K562 (cell line): Measurements from ENCODE around the gene XPO4. TPM values are rescaled to one million over a fixed set of nuclear protein-coding genes. Genes with fewer than 3 reads are reported as not detected.

Source experiments
- ATAC-seq: fragments of 200-7000 bp; cut with Tn5 transposase; 3 replicates; pipeline ENCODE4 v1.9.1; 2020; ENCODE audit warnings: moderate library complexity
- BruUV-seq: library from RNA; stranded (reverse); fragments of 400-500 nt; replicated peaks from 2 replicates; lab custom pipeline; 2021; lab: Mats Ljungman, UMichigan
- CTCF ChIA-PET: fragments of 300-600 bp; formaldehyde crosslinking; extraction: SDS; loops from one replicate; lab custom pipeline; 2021; ENCODE audit warnings: low intra/inter-chr PET ratio; lab: Yijun Ruan, JAX
- POLR2A ChIA-PET: fragments of 300-600, 350-650 bp; sonication (Branson Sonifier 250); formaldehyde crosslinking; extraction: SDS; loops from one replicate; lab custom pipeline; 2021; ENCODE audit warnings: antibody characterized with exemption, inconsistent platforms; lab: Yijun Ruan, JAX
- DNase-seq, 4 experiments: peaks; one replicate each; pipeline versions ENCODE4 v3.0.0 to v3.0.0-alpha.2; 2011 to 2018; ENCODE audit warnings: low spot score in 3 of 4, mixed read lengths in 3 of 4; ENCODE audit errors: extremely low read depth in 1 of 4
- FAIRE-seq: peaks from 2 replicates; lab custom pipeline; 2011; peaks lifted over from hg19 to GRCh38; lab: Jason Lieb, UNC
- H2AFZ ChIP-seq: 2 replicates; pipeline ENCODE4 v1.6.0; 2011; ENCODE audit warnings: low read depth, low read length, control low read depth, inconsistent platforms
- H3K27ac ChIP-seq: fragments of 200-600 bp; 3 replicates; pipeline ENCODE4 v1.8.0; 2011; ENCODE audit warnings: low read depth, mild to moderate bottlenecking, control low read depth, inconsistent platforms, low read length, moderate library complexity, mixed read lengths; ENCODE audit errors: extremely low read depth
- H3K27me3 ChIP-seq, 2 experiments: fragments of 300-600 bp in 1 of 2; 2 replicates in 1 of 2; 3 replicates in 1 of 2; pipeline versions ENCODE4 v1.6.0 to v1.8.0; 2011; ENCODE audit warnings: inconsistent platforms in 2 of 2, low read length in 2 of 2, mild to moderate bottlenecking in 1 of 2, mixed read lengths in 1 of 2, moderate library complexity in 1 of 2; ENCODE audit not compliant: control insufficient read depth in 2 of 2, insufficient read depth in 2 of 2
- H3K36me3 ChIP-seq: fragments of 300-600 bp; 3 replicates; pipeline ENCODE4 v1.8.0; 2011; ENCODE audit warnings: mild to moderate bottlenecking, low read length, inconsistent platforms; ENCODE audit not compliant: control insufficient read depth, insufficient read depth
- H3K4me1 ChIP-seq, 2 experiments: fragments of 200-600 bp in 1 of 2; replicated peaks in 1 of 2; 2 replicates in 1 of 2; 3 replicates in 1 of 2; pipeline versions ENCODE4 v1.5.1 to v1.8.0; 2011; ENCODE audit warnings: inconsistent platforms in 2 of 2, low read length in 2 of 2, mild to moderate bottlenecking in 1 of 2, mixed read lengths in 1 of 2, moderate library complexity in 1 of 2; ENCODE audit not compliant: control insufficient read depth in 2 of 2, insufficient read depth in 2 of 2
- H3K4me2 ChIP-seq: 2 replicates; pipeline ENCODE4 v1.6.1; 2011; ENCODE audit warnings: low read length, control low read depth, inconsistent platforms, mixed read lengths; ENCODE audit not compliant: insufficient read depth
- H3K4me3 ChIP-seq: fragments of 200-600 bp; sonication (generic), shearing (Covaris generic); 2 replicates; pipeline ENCODE4 v1.5.1; 2016; ENCODE audit warnings: control low read depth, inconsistent platforms
- H3K79me2 ChIP-seq: fragments of 200-600 bp; 3 replicates; pipeline ENCODE4 v1.8.0; 2011; ENCODE audit warnings: low read length, inconsistent platforms; ENCODE audit not compliant: control insufficient read depth, insufficient read depth
- H3K9ac ChIP-seq, 2 experiments: 2 replicates each; pipeline versions ENCODE4 v1.6.0 to v1.6.1; 2011; ENCODE audit warnings: low read depth in 2 of 2, low read length in 2 of 2, control low read depth in 1 of 2, inconsistent platforms in 1 of 2, mild to moderate bottlenecking in 1 of 2, mixed read lengths in 1 of 2; ENCODE audit not compliant: insufficient read depth in 1 of 2
- H3K9me1 ChIP-seq: one replicate; pipeline ENCODE4 v1.6.0; 2011; ENCODE audit warnings: inconsistent platforms, mild to moderate bottlenecking, low read length, moderate library complexity; ENCODE audit not compliant: control insufficient read depth, insufficient read depth
- H3K9me3 ChIP-seq: replicated peaks from 2 replicates; pipeline ENCODE4 v1.5.1; 2011; ENCODE audit warnings: low read depth, low read length, inconsistent platforms; ENCODE audit not compliant: control insufficient read depth, insufficient read depth
- H4K20me1 ChIP-seq: replicated peaks from 2 replicates; pipeline ENCODE4 v1.6.1; 2011; ENCODE audit warnings: low read length, inconsistent platforms, mixed read lengths; ENCODE audit not compliant: control insufficient read depth, insufficient read depth
- MITF ChIP-seq: IDR thresholded peaks from 2 replicates; pipeline ENCODE4 v1.6.1; 2014; ENCODE audit warnings: antibody characterized with exemption
- POU5F1 ChIP-seq: fragments of 150-350 bp; IDR thresholded peaks from 2 replicates; pipeline ENCODE4 v1.6.1; 2014; ENCODE audit warnings: borderline replicate concordance, low read length, low read depth, mild to moderate bottlenecking; ENCODE audit not compliant: partially characterized antibody
- STAT5B ChIP-seq: fragments of 250-450 bp; sonication (Bioruptor Pico); IDR thresholded peaks from 2 replicates; pipeline ENCODE4 v1.8.0; 2021; ENCODE audit warnings: mild to moderate bottlenecking, inconsistent platforms
- TRIM25 ChIP-seq: fragments of 450-650 bp; IDR thresholded peaks from 2 replicates; pipeline ENCODE4 v1.7.0; 2016; ENCODE audit warnings: borderline replicate concordance
- ZNF253 ChIP-seq: fragments of 250-450 bp; sonication (Bioruptor Pico); conservative IDR thresholded peaks from 2 replicates; pipeline ENCODE4 v1.6.1; 2021; ENCODE audit warnings: mild to moderate bottlenecking
- ZSCAN32 ChIP-seq: fragments of 450-650 bp; formaldehyde crosslinking; IDR thresholded peaks from 2 replicates; pipeline ENCODE4 v1.4.0; 2020; ENCODE audit warnings: mild to moderate bottlenecking, moderate library complexity
- WGBS: fragments of 100-300 bp; shearing (Covaris generic); methylation state at CpG from one replicate; pipeline ENCODE4 v1.1.6; 2016; ENCODE audit warnings: low coverage, mixed read lengths; ENCODE audit not compliant: insufficient coverage; ENCODE audit errors: missing lambda C conversion rate; 5-methylcytosine and 5-hydroxymethylcytosine counted together
- in situ Hi-C: fragments of 300-500 bp; cut with MboI; formaldehyde crosslinking; loops from 4 replicates; pipeline ENCODE4 v1.15.0; 2018; ENCODE audit warnings: inconsistent platforms, mixed read lengths
- intact Hi-C: fragments of 100-400 bp; cut with micrococcal nuclease; formaldehyde crosslinking; loops from 2 replicates; pipeline ENCODE4 v1.14.2; 2022
- polyA plus RNA-seq, 8 experiments: library from polyadenylated mRNA; depleted of rRNA in 4 of 8; stranded (reverse) in 5 of 8; unstranded in 3 of 8; fragments of >200 nt; fragmentation: Nextera tagmentation in 2 of 8; fragmentation: Illumina TruSeq in 1 of 8; extraction: Ambion mirVana in 2 of 8; extraction: Trizol in 1 of 8; gene quantifications; 2 replicates each; pipeline versions ENCODE4 v1.2.1 to v1.2.3, GENCODE V29; 2011 to 2014; ENCODE audit warnings: inconsistent platforms in 1 of 8, missing spikeins in 1 of 8
- total RNA-seq, 7 experiments: library from RNA; depleted of rRNA in 6 of 7; stranded (reverse); fragments of >200 nt in 6 of 7; fragmentation: Illumina TruSeq in 2 of 7; extraction: Trizol in 2 of 7; gene quantifications; 2 replicates each; pipeline versions ENCODE4 v1.2.1 to v1.2.3, GENCODE V29; 2011 to 2021; ENCODE audit warnings: low replicate concordance in 1 of 7

The XPO4 gene
- total and polyA plus RNA-seq, 9 of the 15 experiments (the other 6 are each of a cell fraction or from before 2014, with no cell fraction given) = 5.5 to 25.1 (median 17.5) TPM

- DNase-seq (no peak), ATAC-seq (no peak), FAIRE-seq (no peak)
- H2AFZ ChIP-seq = no peak overlapping the region
- TF ChIP-seq ZNF253 (no peak), POU5F1 (no peak), MITF (no peak), ZSCAN32 (CRISPR knock-in tag) (no peak), STAT5B (no peak), TRIM25 (no peak)
- no peaks in the 10 kb centered on the region for H4K20me1 ChIP-seq
- POLR2A ChIA-PET = no interaction called here
- in situ Hi-C loops (no loop called here), intact Hi-C loops (no loop called here)
- H3K9me1 ChIP-seq = no peaks in the 10 kb centered on the region
- no TSS peak for BruUV-seq
- H3K27ac ChIP-seq = no peak overlapping the region
- H3K79me2 ChIP-seq = no peaks in the 10 kb centered on the region
- H3K4me1 ChIP-seq = no peaks in the 10 kb centered on the region
- no peaks in the 10 kb centered on the region for H3K27me3 ChIP-seq
- no peak overlapping the region for H3K9ac ChIP-seq
- H3K4me3 ChIP-seq = no peak overlapping the region
- peaks cover 58% of the 10 kb centered on the region for H3K36me3 ChIP-seq
- CTCF ChIA-PET = no interaction called here
- 100% methylated on average over 1 of the region's 1 CpG for WGBS
- no peaks in the 10 kb centered on the region for H3K9me3 ChIP-seq
- H3K4me2 ChIP-seq = no peak overlapping the region
Measured at GRCh38 chr13:20788312-20788711, 114.2 kb downstream of the XPO4 start.
